ENCODE measurements around the gene RETN.

Gene RETN

GRCh38 chr19:7710616-7711015 lies 41.8 kb downstream of the RETN start:
- Histone ChIP-seq H3K36me3 (ENCODE audit: control insufficient read depth, insufficient read depth, low read length) (no peaks in the 10 kb centered on the region), H3K27ac (no peak overlapping the region), H3K79me2 (no peaks in the 10 kb centered on the region), H2AFZ (no peak overlapping the region), H3K4me2 (ENCODE audit: low read length) (no peak overlapping the region), H3K9ac (no peak overlapping the region), H3K27me3 (ENCODE audit: control insufficient read depth, insufficient read depth, low read length) (no peaks in the 10 kb centered on the region), H3K9me3 (ENCODE audit: control insufficient read depth, low read length) (no peaks in the 10 kb centered on the region), H3K4me1 (no peaks in the 10 kb centered on the region), H3K4me3 (ENCODE audit: low read depth, low read length) (no peak overlapping the region)
- no peak for TF ChIP-seq CTCF (IDR thresholded peaks at IDR 0.05)

DNA sequence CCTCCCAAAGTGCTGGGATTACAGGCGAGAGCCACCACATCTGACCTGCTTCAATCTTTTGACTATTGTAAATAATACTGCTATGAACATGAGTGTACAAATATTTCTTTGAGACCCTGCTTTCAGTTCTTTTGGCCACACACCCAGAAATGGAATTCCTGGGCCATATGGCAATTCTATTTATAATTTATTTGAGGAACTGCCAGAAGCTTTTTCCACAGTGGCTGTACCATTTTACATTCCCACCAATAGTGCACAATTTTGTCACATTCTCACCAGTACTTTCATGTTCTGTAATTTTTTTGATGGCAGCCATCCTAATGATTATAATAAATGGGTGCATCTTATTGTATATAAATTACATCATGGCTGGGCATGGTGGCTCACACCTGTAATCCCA lies 46.8 kb downstream of the RETN start:
- H3K36me3 ChIP-seq (ENCODE audit: control insufficient read depth, insufficient read depth, low read length) = no peaks in the 10 kb centered on the region
- TF ChIP-seq CTCF (IDR thresholded peaks at IDR 0.05) = no peak
- H3K27ac ChIP-seq = no peak overlapping the region
- no peaks in the 10 kb centered on the region for H3K27me3 ChIP-seq (ENCODE audit: control insufficient read depth, insufficient read depth, low read length)
- H3K4me2 ChIP-seq (ENCODE audit: low read length) = no peak overlapping the region
- H3K79me2 ChIP-seq = no peaks in the 10 kb centered on the region
- H3K4me1 ChIP-seq = no peaks in the 10 kb centered on the region
- H3K9ac ChIP-seq = no peak overlapping the region
- no peaks in the 10 kb centered on the region for H3K9me3 ChIP-seq (ENCODE audit: control insufficient read depth, low read length)
- no peak overlapping the region for H2AFZ ChIP-seq
- H3K4me3 ChIP-seq (ENCODE audit: low read depth, low read length) = no peak overlapping the region

GRCh38 chr19:7716762-7717161 lies 47.9 kb downstream of the RETN start:
- H3K9me3 ChIP-seq (ENCODE audit: control insufficient read depth, low read length) = no peaks in the 10 kb centered on the region
- H3K4me2 ChIP-seq (ENCODE audit: low read length) = no peak overlapping the region
- no peaks in the 10 kb centered on the region for H3K79me2 ChIP-seq
- no peak for TF ChIP-seq CTCF (IDR thresholded peaks at IDR 0.05)
- H3K9ac ChIP-seq = no peak overlapping the region
- H3K27ac ChIP-seq = no peak overlapping the region
- H3K4me3 ChIP-seq (ENCODE audit: low read depth, low read length) = no peak overlapping the region
- no peaks in the 10 kb centered on the region for H3K27me3 ChIP-seq (ENCODE audit: control insufficient read depth, insufficient read depth, low read length)
- H3K36me3 ChIP-seq (ENCODE audit: control insufficient read depth, insufficient read depth, low read length) = no peaks in the 10 kb centered on the region
- H3K4me1 ChIP-seq = no peaks in the 10 kb centered on the region
- no peak overlapping the region for H2AFZ ChIP-seq

- no peak overlapping the region for H2AFZ ChIP-seq
- no peaks in the 10 kb centered on the region for H3K4me1 ChIP-seq
- no peak overlapping the region for H3K4me2 ChIP-seq (ENCODE audit: low read length)
- H3K9me3 ChIP-seq (ENCODE audit: control insufficient read depth, low read length) = no peaks in the 10 kb centered on the region
- TF ChIP-seq CTCF (IDR thresholded peaks at IDR 0.05) = no peak
- no peak overlapping the region for H3K9ac ChIP-seq
- H3K27me3 ChIP-seq (ENCODE audit: control insufficient read depth, insufficient read depth, low read length) = no peaks in the 10 kb centered on the region
- no peaks in the 10 kb centered on the region for H3K79me2 ChIP-seq
- no peak overlapping the region for H3K4me3 ChIP-seq (ENCODE audit: low read depth, low read length)
- no peaks in the 10 kb centered on the region for H3K36me3 ChIP-seq (ENCODE audit: control insufficient read depth, insufficient read depth, low read length)
- H3K27ac ChIP-seq = no peak overlapping the region
Observed at GRCh38 chr19:7718668-7719067, 49.8 kb downstream of the RETN start.
